Skin epidermis (tissue), 12 donors: ENCODE data around the gene PPARA.
"Not testable (repeated sequence)": the region's sequence is repeated elsewhere in the genome, so short reads cannot be mapped to it uniquely, and the experiment has no call there.

Source experiments
- H3K27ac ChIP-seq, 21 experiments: fragments of 200-600 bp; sonication (generic) in 11 of 21; one replicate each; pipeline ENCODE4 v1.5.0; 2020; ENCODE audit warnings: mild to moderate bottlenecking in 3 of 21, inconsistent platforms in 2 of 21, moderate library complexity in 2 of 21
- H3K4me3 ChIP-seq, 7 experiments: fragments of 200-600 bp; sonication (generic) in 2 of 7; one replicate each; pipeline ENCODE4 v1.5.0; 2020; ENCODE audit warnings: inconsistent platforms in 2 of 7, mild to moderate bottlenecking in 2 of 7, moderate library complexity in 1 of 7

PPARA gene

GRCh38 chr22:46193898-46194310 lies 43.6 kb downstream of the PPARA start:
- no peak overlapping the region for H3K27ac ChIP-seq
- H3K4me3 ChIP-seq = no peak overlapping the region

GRCh38 chr22:46195487-46196165 lies 45.3 kb downstream of the PPARA start:
- no peak overlapping the region for H3K27ac ChIP-seq
- H3K4me3 ChIP-seq = no peak overlapping the region

GRCh38 chr22:46196278-46196677 lies 46.0 kb downstream of the PPARA start:
- no peak overlapping the region for H3K27ac ChIP-seq
- no peak overlapping the region for H3K4me3 ChIP-seq

DNA sequence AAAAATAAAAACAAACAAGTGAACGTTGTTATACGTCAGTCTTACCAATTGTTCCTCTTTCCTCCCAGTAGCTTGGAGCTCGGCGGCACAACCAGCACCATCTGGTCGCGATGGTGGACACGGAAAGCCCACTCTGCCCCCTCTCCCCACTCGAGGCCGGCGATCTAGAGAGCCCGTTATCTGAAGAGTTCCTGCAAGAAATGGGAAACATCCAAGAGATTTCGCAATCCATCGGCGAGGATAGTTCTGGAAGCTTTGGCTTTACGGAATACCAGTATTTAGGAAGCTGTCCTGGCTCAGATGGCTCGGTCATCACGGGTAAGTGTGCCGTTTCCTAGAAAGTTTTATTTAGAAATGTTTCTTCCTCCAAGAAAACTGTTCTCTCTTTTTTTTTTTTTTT lies 47.9 kb downstream of the PPARA start:
- H3K4me3 ChIP-seq = no peak overlapping the region

GRCh38 chr22:46198806-46199205 lies 48.5 kb downstream of the PPARA start:
- H3K4me3 ChIP-seq, H3K27ac ChIP-seq: not testable (repeated sequence)

More for the DNA sequence above, 47.9 kb downstream of the PPARA start:
- no peak overlapping the region for H3K27ac ChIP-seq

- H3K27ac ChIP-seq = no peak overlapping the region
These were observed 50.9 kb downstream of the PPARA start for GRCh38 chr22:46201059-46201757.

DNA sequence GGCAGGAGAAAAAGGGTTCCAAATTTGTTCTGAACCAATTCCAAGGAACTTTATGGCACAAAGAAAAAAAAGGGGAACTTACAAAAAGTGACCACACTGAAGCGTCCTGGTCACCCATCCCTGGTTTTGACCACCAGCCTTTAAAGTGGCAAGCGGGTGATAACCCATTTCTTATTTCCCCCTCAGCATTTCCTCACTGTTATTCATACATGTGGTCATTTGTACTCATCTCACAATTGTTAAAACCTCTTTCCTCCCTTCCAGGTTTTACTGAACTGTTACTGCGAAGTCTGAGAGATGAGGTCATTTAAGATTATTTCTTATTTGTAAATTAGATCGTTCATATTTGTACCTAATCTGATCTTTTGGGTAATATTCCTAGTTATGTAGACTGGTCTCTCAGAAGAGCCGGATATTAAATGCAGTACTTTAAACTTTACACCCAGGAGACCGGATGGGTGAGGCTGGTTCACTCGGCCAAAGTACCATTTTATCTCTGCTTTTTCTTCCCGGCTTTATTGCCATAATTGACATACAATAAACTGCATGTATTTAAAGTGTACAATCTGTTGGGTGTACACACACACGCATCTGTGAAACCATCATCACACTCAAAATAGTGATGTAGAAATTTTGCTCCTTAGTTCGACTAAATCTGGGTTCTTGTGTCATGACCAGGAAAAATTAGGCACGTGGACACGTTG lies 52.7 kb downstream of the PPARA start:
- no peak overlapping the region for H3K27ac ChIP-seq
- no peak overlapping the region for H3K4me3 ChIP-seq

More at GRCh38 chr22:46201059-46201757, 50.9 kb downstream of the PPARA start:
- H3K4me3 ChIP-seq = no peak overlapping the region

DNA sequence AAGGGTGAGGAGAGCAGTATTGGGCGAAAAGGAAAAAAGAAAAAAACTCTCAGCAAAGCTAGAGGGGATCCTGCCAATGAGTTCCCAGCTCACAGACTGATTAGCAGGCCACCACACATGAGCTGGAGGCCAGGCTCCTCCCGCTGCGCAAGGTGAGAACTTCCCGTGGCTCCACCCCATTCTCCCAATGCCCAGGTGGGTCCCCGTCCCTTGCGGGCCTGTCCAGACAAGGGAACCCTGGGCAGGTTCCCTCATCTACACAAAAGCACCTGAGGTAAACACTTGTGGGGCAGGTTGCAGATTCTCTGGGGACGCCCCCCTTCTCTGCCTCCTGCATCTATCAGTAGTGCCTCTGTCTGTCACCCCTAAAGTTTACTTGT lies 53.3 kb downstream of the PPARA start:
- no peak overlapping the region for H3K27ac ChIP-seq
- H3K4me3 ChIP-seq = no peak overlapping the region

DNA sequence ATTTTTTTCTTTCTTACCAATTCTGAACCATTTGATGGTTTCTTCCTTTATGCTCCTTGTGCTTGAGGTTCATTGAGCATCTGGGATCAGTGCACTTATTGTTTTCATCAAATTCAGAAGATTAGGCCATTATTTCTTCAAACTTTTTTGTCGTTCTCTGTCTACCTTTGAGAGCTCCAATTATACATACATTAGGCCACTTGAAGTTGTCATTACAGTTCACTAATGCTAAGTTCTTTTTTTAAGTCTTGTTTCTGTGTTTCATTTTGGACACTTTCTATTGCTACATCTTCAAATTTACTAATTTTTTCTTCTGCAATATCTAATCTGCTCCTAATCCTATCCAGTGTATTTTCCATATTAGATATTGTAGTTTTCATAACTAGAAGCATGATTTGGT lies 58.9 kb downstream of the PPARA start:
- H3K27ac ChIP-seq = no peak overlapping the region
- H3K4me3 ChIP-seq = no peak overlapping the region

DNA sequence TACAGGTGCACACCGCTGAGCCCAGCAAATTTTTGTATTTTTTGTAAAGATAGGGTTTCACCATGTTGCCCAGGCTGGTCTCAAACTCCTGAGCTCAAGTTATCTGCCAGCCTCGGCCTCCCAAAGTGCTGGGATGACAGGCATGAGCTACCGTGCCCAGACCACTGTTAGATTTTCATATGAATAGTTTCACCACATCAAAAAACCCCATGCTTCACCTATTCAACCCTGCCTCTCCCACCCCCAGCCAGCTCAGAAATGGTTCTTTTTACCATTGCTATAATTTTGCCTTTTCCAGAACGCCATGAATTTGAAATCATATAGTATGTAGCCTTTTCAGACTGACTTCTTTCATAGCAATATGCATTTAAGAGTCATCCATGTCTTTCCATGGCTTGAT lies 61.9 kb downstream of the PPARA start:
- H3K27ac ChIP-seq = no peak overlapping the region
- no peak overlapping the region for H3K4me3 ChIP-seq

- Histone ChIP-seq H3K27ac (no peak overlapping the region), H3K4me3 (no peak overlapping the region)
These were observed 62.7 kb downstream of the PPARA start for GRCh38 chr22:46213052-46213451.

DNA sequence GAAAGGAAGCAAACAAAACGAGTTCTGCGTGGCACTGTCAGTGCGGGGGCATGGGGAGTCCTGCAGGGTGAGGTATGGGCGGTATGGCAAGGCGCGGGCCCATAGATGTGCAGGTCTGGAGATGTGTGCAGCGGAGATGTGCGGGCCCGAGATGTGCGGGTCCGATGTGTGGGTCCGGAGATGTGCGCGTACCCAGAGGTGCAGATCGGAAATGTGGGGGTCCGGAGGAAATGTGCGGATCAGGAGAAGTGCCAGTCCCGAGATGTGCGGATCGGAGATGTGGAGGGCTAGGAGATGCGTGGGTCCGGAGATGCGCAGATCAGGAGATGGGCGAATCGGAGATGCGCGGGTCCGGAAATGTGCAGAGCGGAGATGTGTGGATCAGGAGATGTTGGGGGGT lies 63.8 kb downstream of the PPARA start:
- H3K27ac ChIP-seq = no peak overlapping the region
- no peak overlapping the region for H3K4me3 ChIP-seq

DNA sequence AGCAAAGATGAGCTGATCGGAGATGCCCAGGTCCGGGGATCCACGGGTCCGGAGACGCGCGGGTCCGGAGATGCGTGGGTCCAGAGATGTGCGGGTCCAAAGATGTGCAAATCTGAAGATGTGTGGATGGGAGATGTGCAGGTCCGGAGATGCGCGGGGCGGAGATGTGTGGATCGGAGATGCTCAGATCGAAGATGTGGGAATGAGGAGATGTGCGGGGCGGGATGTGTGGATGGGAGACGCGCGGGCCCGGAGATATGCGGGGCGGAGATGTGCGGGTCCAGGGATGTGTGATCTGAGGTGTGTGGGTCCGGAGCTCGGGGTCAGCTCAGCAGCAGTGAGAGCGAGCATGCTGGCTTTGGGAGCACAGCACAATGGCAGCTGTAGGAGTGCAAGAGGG lies 64.3 kb downstream of the PPARA start:
- Histone ChIP-seq H3K27ac (no peak overlapping the region), H3K4me3 (no peak overlapping the region)

- H3K27ac ChIP-seq = no peak overlapping the region
- H3K4me3 ChIP-seq = no peak overlapping the region
These were observed 69.3 kb downstream of the PPARA start for GRCh38 chr22:46219636-46220035.

GRCh38 chr22:46220921-46221320 lies 70.6 kb downstream of the PPARA start:
- Histone ChIP-seq H3K27ac (no peak overlapping the region), H3K4me3 (no peak overlapping the region)

GRCh38 chr22:46224044-46224897 lies 73.9 kb downstream of the PPARA start:
- H3K4me3 ChIP-seq = no peak overlapping the region
- H3K27ac ChIP-seq = no peak overlapping the region

- no peak overlapping the region for H3K27ac ChIP-seq
- H3K4me3 ChIP-seq = no peak overlapping the region
These were observed 74.6 kb downstream of the PPARA start for GRCh38 chr22:46224898-46225290.

GRCh38 chr22:46225631-46226030 lies 75.3 kb downstream of the PPARA start:
- Histone ChIP-seq H3K27ac (no peak overlapping the region), H3K4me3 (no peak overlapping the region)

GRCh38 chr22:46226577-46226976 lies 76.3 kb downstream of the PPARA start:
- Histone ChIP-seq H3K4me3 (no peak overlapping the region), H3K27ac (no peak overlapping the region)

DNA sequence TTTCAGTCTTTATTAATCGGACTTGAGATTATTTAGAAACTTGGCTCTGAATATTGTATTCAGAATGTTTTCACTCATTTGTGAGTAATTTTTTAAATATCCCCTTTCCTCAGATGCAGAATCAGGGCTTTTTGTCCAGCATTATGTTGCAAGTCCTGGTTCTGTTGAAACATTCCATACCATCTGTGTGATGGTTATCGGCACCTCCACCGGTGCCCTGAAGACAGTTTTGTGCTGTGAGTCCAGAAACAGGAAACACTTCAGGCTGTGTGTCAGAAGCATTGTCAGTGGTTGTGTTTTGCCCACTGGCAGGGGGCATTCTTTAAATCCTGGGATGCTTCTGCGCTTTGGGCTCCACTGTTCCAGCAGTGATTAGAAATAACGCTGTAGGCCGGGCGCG lies 79.4 kb downstream of the PPARA start:
- H3K4me3 ChIP-seq = no peak overlapping the region

More for the DNA sequence above, 79.4 kb downstream of the PPARA start:
- H3K27ac ChIP-seq = no peak overlapping the region
